PC-3 (cell line): ENCODE measurements around the gene TAF4.

Experiments used
- EZH2phosphoT487 ChIP-seq: fragments of 300-600 bp; sonication (generic); IDR thresholded peaks from 2 replicates; pipeline ENCODE4 v1.6.1; 2018; ENCODE audit warnings: mild to moderate bottlenecking, antibody characterized with exemption, low read length, borderline replicate concordance
- TF ChIP-seq, protein P1 (sequence below): fragments of 300-600 bp; sonication (generic); conservative IDR thresholded peaks from 2 replicates; pipeline ENCODE4 v1.5.1; 2017; ENCODE audit warnings: antibody characterized with exemption, low read depth, mild to moderate bottlenecking, low read length

DNA sequence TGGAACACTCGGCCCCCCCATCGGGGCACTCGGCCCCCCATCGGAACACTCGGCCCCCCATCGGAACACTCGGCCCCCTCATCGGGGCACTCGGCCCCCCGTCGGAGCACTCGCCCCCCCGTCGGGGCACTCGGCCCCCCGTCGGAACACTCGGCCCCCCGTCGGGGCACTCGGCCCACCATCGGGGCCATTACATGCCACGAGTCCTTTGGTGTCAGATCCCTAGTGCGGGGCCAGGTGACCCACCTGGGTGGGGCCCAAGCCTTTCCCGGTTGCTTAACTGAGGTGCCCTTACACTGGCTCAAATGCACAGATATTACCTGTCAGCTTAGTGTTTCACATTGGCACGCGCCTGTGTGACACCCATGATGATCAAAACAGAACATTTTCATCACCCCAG, 95.9 kb downstream of the TAF4 start:
- TF ChIP-seq, protein P1, sequence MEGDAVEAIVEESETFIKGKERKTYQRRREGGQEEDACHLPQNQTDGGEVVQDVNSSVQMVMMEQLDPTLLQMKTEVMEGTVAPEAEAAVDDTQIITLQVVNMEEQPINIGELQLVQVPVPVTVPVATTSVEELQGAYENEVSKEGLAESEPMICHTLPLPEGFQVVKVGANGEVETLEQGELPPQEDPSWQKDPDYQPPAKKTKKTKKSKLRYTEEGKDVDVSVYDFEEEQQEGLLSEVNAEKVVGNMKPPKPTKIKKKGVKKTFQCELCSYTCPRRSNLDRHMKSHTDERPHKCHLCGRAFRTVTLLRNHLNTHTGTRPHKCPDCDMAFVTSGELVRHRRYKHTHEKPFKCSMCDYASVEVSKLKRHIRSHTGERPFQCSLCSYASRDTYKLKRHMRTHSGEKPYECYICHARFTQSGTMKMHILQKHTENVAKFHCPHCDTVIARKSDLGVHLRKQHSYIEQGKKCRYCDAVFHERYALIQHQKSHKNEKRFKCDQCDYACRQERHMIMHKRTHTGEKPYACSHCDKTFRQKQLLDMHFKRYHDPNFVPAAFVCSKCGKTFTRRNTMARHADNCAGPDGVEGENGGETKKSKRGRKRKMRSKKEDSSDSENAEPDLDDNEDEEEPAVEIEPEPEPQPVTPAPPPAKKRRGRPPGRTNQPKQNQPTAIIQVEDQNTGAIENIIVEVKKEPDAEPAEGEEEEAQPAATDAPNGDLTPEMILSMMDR: no peak
- no peak for TF ChIP-seq EZH2phosphoT487
